K562 (cell line): ENCODE data around the gene SLAMF9. TPM values are rescaled to one million over a fixed set of nuclear protein-coding genes. Genes with fewer than 3 reads are reported as not detected.

Source experiments
- ATAC-seq: fragments of 200-7000 bp; cut with Tn5 transposase; 3 replicates; pipeline ENCODE4 v1.9.1; 2020; ENCODE audit warnings: moderate library complexity
- BruUV-seq: library from RNA; stranded (reverse); fragments of 400-500 nt; replicated peaks from 2 replicates; lab custom pipeline; 2021; lab: Mats Ljungman, UMichigan
- CTCF ChIA-PET: fragments of 300-600 bp; formaldehyde crosslinking; extraction: SDS; loops from one replicate; lab custom pipeline; 2021; ENCODE audit warnings: low intra/inter-chr PET ratio; lab: Yijun Ruan, JAX
- POLR2A ChIA-PET: fragments of 300-600, 350-650 bp; sonication (Branson Sonifier 250); formaldehyde crosslinking; extraction: SDS; loops from one replicate; lab custom pipeline; 2021; ENCODE audit warnings: antibody characterized with exemption, inconsistent platforms; lab: Yijun Ruan, JAX
- DNase-seq, 4 experiments: peaks; one replicate each; pipeline versions ENCODE4 v3.0.0 to v3.0.0-alpha.2; 2011 to 2018; ENCODE audit warnings: low spot score in 3 of 4, mixed read lengths in 3 of 4; ENCODE audit errors: extremely low read depth in 1 of 4
- FAIRE-seq: peaks from 2 replicates; lab custom pipeline; 2011; peaks lifted over from hg19 to GRCh38; lab: Jason Lieb, UNC
- H2AFZ ChIP-seq: 2 replicates; pipeline ENCODE4 v1.6.0; 2011; ENCODE audit warnings: low read depth, low read length, control low read depth, inconsistent platforms
- H3K27ac ChIP-seq: fragments of 200-600 bp; 3 replicates; pipeline ENCODE4 v1.8.0; 2011; ENCODE audit warnings: low read depth, mild to moderate bottlenecking, control low read depth, inconsistent platforms, low read length, moderate library complexity, mixed read lengths; ENCODE audit errors: extremely low read depth
- H3K27me3 ChIP-seq, 2 experiments: fragments of 300-600 bp in 1 of 2; 2 replicates in 1 of 2; 3 replicates in 1 of 2; pipeline versions ENCODE4 v1.6.0 to v1.8.0; 2011; ENCODE audit warnings: inconsistent platforms in 2 of 2, low read length in 2 of 2, mild to moderate bottlenecking in 1 of 2, mixed read lengths in 1 of 2, moderate library complexity in 1 of 2; ENCODE audit not compliant: control insufficient read depth in 2 of 2, insufficient read depth in 2 of 2
- H3K36me3 ChIP-seq: fragments of 300-600 bp; 3 replicates; pipeline ENCODE4 v1.8.0; 2011; ENCODE audit warnings: mild to moderate bottlenecking, low read length, inconsistent platforms; ENCODE audit not compliant: control insufficient read depth, insufficient read depth
- H3K4me1 ChIP-seq, 2 experiments: fragments of 200-600 bp in 1 of 2; replicated peaks in 1 of 2; 2 replicates in 1 of 2; 3 replicates in 1 of 2; pipeline versions ENCODE4 v1.5.1 to v1.8.0; 2011; ENCODE audit warnings: inconsistent platforms in 2 of 2, low read length in 2 of 2, mild to moderate bottlenecking in 1 of 2, mixed read lengths in 1 of 2, moderate library complexity in 1 of 2; ENCODE audit not compliant: control insufficient read depth in 2 of 2, insufficient read depth in 2 of 2
- H3K4me2 ChIP-seq: 2 replicates; pipeline ENCODE4 v1.6.1; 2011; ENCODE audit warnings: low read length, control low read depth, inconsistent platforms, mixed read lengths; ENCODE audit not compliant: insufficient read depth
- H3K4me3 ChIP-seq: fragments of 200-600 bp; sonication (generic), shearing (Covaris generic); 2 replicates; pipeline ENCODE4 v1.5.1; 2016; ENCODE audit warnings: control low read depth, inconsistent platforms
- H3K79me2 ChIP-seq: fragments of 200-600 bp; 3 replicates; pipeline ENCODE4 v1.8.0; 2011; ENCODE audit warnings: low read length, inconsistent platforms; ENCODE audit not compliant: control insufficient read depth, insufficient read depth
- H3K9ac ChIP-seq, 2 experiments: 2 replicates each; pipeline versions ENCODE4 v1.6.0 to v1.6.1; 2011; ENCODE audit warnings: low read depth in 2 of 2, low read length in 2 of 2, control low read depth in 1 of 2, inconsistent platforms in 1 of 2, mild to moderate bottlenecking in 1 of 2, mixed read lengths in 1 of 2; ENCODE audit not compliant: insufficient read depth in 1 of 2
- H3K9me1 ChIP-seq: one replicate; pipeline ENCODE4 v1.6.0; 2011; ENCODE audit warnings: inconsistent platforms, mild to moderate bottlenecking, low read length, moderate library complexity; ENCODE audit not compliant: control insufficient read depth, insufficient read depth
- H3K9me3 ChIP-seq: replicated peaks from 2 replicates; pipeline ENCODE4 v1.5.1; 2011; ENCODE audit warnings: low read depth, low read length, inconsistent platforms; ENCODE audit not compliant: control insufficient read depth, insufficient read depth
- H4K20me1 ChIP-seq: replicated peaks from 2 replicates; pipeline ENCODE4 v1.6.1; 2011; ENCODE audit warnings: low read length, inconsistent platforms, mixed read lengths; ENCODE audit not compliant: control insufficient read depth, insufficient read depth
- BRD9 ChIP-seq: fragments of 450-650 bp; IDR thresholded peaks from 2 replicates; pipeline ENCODE4 v1.6.1; 2018; ENCODE audit warnings: low read depth; ENCODE audit not compliant: partially characterized antibody
- GATA2 ChIP-seq: sonication (generic); formaldehyde crosslinking; IDR thresholded peaks from 2 replicates; pipeline ENCODE4 v1.4.0; 2020; ENCODE audit warnings: mild to moderate bottlenecking, missing genetic modification reagents
- NKRF ChIP-seq: fragments of 450-650 bp; IDR thresholded peaks from 2 replicates; pipeline ENCODE4 v1.6.1; 2016; ENCODE audit warnings: borderline replicate concordance
- SMAD3 ChIP-seq: fragments of 450-650 bp; formaldehyde crosslinking; conservative IDR thresholded peaks from 2 replicates; pipeline ENCODE4 v1.4.0; 2020; ENCODE audit warnings: mild to moderate bottlenecking
- ZC3H8 ChIP-seq: fragments of 450-650 bp; IDR thresholded peaks from 2 replicates; pipeline ENCODE4 v1.6.1; 2017
- ZNF282 ChIP-seq: sonication (generic); formaldehyde crosslinking; IDR thresholded peaks from 2 replicates; pipeline ENCODE4 v1.8.1; 2023; ENCODE audit warnings: missing genetic modification reagents
- ZNF384 ChIP-seq: IDR thresholded peaks from 2 replicates; pipeline ENCODE4 v1.6.1; 2012; ENCODE audit warnings: low read depth, low read length, improper control_type of control experiment
- WGBS: fragments of 100-300 bp; shearing (Covaris generic); methylation state at CpG from one replicate; pipeline ENCODE4 v1.1.6; 2016; ENCODE audit warnings: low coverage, mixed read lengths; ENCODE audit not compliant: insufficient coverage; ENCODE audit errors: missing lambda C conversion rate; 5-methylcytosine and 5-hydroxymethylcytosine counted together
- in situ Hi-C: fragments of 300-500 bp; cut with MboI; formaldehyde crosslinking; loops from 4 replicates; pipeline ENCODE4 v1.15.0; 2018; ENCODE audit warnings: inconsistent platforms, mixed read lengths
- intact Hi-C: fragments of 100-400 bp; cut with micrococcal nuclease; formaldehyde crosslinking; loops from 2 replicates; pipeline ENCODE4 v1.14.2; 2022
- polyA plus RNA-seq, 8 experiments: library from polyadenylated mRNA; depleted of rRNA in 4 of 8; stranded (reverse) in 5 of 8; unstranded in 3 of 8; fragments of >200 nt; fragmentation: Nextera tagmentation in 2 of 8; fragmentation: Illumina TruSeq in 1 of 8; extraction: Ambion mirVana in 2 of 8; extraction: Trizol in 1 of 8; gene quantifications; 2 replicates each; pipeline versions ENCODE4 v1.2.1 to v1.2.3, GENCODE V29; 2011 to 2014; ENCODE audit warnings: inconsistent platforms in 1 of 8, missing spikeins in 1 of 8
- total RNA-seq, 7 experiments: library from RNA; depleted of rRNA in 6 of 7; stranded (reverse); fragments of >200 nt in 6 of 7; fragmentation: Illumina TruSeq in 2 of 7; extraction: Trizol in 2 of 7; gene quantifications; 2 replicates each; pipeline versions ENCODE4 v1.2.1 to v1.2.3, GENCODE V29; 2011 to 2021; ENCODE audit warnings: low replicate concordance in 1 of 7

Gene SLAMF9
- total and polyA plus RNA-seq, 9 of the 15 experiments (the other 6 are each of a cell fraction or from before 2014, with no cell fraction given), result 0.13 to 0.21 TPM; not detected in 7

GRCh38 chr1:159983681-159984080 is 29.6 kb upstream of the SLAMF9 start:
- H4K20me1 ChIP-seq, result no peaks in the 10 kb centered on the region
- TF ChIP-seq ZC3H8, result no peak
- TF ChIP-seq GATA2, result no peak
- no peak for TF ChIP-seq SMAD3 (CRISPR knock-in tag)
- TF ChIP-seq BRD9, result no peak
- TF ChIP-seq ZNF282, result no peak
- TF ChIP-seq ZNF384, result no peak
- TF ChIP-seq NKRF, result no peak
- H3K4me3 ChIP-seq, result no peak overlapping the region
- ChIA-PET CTCF (no interaction called here), POLR2A (interaction anchor here (0.5 to 1.2 kb wide), 2 partner anchors 24 to 60 kb away, joined by 3 read pairs; no protein-coding TSS in a partner anchor)
- in situ Hi-C loops, result loop anchor here (25.0 kb wide), 1 partner anchor 796 kb away; no protein-coding TSS in a partner anchor
- ATAC-seq (no peak), DNase-seq (no peak), FAIRE-seq (no peak)
- no peaks in the 10 kb centered on the region for H3K9me1 ChIP-seq
- BruUV-seq, result no TSS peak
- H3K9me3 ChIP-seq, result no peaks in the 10 kb centered on the region
- no peak overlapping the region for H3K9ac ChIP-seq
- H3K36me3 ChIP-seq, result no peaks in the 10 kb centered on the region
- intact Hi-C loops, result no loop called here
- H2AFZ ChIP-seq, result no peak overlapping the region
- WGBS, result 0% methylated on average over 5 of the region's 5 CpGs
- H3K27ac ChIP-seq, result no peak overlapping the region
- H3K4me2 ChIP-seq, result no peak overlapping the region
- H3K4me1 ChIP-seq, result no peaks in the 10 kb centered on the region
- peaks cover 23 to 39% of the 10 kb centered on the region in 2 experiments; a peak in 4 of 5 replicates for H3K27me3 ChIP-seq
- no peaks in the 10 kb centered on the region for H3K79me2 ChIP-seq
